ENCODE data around the gene SESN2.

SESN2 gene, protein sequence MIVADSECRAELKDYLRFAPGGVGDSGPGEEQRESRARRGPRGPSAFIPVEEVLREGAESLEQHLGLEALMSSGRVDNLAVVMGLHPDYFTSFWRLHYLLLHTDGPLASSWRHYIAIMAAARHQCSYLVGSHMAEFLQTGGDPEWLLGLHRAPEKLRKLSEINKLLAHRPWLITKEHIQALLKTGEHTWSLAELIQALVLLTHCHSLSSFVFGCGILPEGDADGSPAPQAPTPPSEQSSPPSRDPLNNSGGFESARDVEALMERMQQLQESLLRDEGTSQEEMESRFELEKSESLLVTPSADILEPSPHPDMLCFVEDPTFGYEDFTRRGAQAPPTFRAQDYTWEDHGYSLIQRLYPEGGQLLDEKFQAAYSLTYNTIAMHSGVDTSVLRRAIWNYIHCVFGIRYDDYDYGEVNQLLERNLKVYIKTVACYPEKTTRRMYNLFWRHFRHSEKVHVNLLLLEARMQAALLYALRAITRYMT

DNA sequence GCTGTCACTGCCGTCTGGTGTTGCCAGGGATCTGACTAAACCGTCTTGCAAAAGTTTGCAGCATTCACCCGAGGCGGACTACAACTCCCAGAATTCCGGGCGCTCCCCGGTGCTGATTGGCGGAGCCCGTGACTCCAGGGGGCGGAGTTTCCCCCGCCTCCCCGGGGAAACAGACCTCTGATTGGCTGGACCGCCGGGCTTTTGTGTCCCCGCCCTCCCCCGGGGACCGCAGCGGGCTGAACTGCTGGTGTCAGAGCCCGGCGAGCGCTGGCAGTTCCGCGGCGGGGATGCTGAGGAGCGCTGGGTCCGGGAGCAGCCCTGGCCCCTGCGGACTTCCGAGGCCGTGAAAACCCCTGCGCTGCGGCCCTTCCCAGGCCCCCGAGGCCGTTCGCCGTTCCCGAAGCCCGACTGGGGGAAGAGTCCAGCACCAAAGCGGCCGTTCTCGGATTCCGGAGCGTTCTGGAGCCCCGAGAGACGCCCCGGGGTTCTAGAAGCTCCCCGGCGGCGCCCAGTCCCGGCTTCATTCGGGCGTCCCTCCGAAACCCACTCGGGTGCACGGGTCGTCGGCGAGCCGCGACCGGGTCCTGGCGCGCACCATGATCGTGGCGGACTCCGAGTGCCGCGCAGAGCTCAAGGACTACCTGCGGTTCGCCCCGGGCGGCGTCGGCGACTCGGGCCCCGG lies at the start of gene SESN2:
SESN2 (plus strand) TSS at position 267 of the 682 bp plus-strand sequence; CDS start at position 597, 330 bp downstream.
- peak; percentile 99 for DNase-seq

DNA sequence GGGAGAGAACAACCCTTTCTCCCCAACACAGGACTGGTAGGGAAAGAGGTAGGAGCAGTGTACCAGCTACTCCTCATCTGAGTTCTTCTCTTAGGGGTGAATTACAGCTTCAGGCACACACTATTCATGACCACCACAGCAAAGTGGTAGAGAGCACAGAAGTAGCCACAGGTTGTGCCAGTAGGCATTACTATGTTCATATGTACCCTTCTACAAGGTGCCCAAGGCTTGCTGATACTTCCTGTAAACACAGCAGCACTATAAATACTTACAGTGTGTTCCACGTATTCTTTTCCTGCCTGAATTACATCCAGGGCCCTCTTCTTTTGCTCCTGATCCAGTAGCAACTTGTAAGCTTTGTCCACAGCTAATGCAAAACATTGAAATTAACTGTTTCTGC lies 49.6 kb upstream of the SESN2 start:
- no peak for DNase-seq

DNA sequence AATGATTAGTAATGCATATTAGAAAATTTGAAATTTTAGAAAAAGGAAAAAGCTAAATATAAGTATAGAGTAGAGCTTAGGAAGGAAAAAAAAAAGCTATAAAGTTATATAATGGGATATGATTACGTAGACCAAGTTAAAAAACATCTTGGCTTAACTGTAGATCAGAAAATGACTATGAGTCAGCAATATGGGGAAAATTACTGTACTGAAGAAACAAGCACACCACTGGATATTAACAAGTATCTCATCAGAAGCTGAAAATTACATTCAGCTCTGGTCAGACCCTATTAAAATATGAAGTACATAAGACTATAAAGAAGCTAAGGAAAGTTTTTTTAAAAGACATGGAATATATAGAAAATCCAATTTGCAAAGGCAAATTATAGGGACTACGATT lies 46.0 kb upstream of the SESN2 start:
- DNase-seq, result no peak

DNA sequence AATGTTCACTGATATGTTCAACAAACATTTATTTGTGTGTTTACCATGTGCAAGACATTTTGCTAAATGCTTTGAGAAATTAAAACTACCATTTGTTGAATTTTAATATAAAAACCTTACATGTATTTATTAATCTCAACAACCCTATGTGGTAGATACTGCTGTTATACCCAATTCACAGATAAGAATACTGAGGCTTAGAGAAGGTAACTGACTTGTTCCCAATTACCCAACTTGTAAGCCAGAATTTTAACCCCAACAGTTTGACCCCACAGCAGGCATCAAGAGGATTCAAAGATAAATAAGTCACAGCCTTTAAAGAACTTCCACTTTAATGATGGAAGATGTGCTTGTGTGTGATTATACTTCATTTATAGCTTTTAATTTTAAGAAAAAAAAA lies 30.2 kb upstream of the SESN2 start:
- DNase-seq, result no peak

DNA sequence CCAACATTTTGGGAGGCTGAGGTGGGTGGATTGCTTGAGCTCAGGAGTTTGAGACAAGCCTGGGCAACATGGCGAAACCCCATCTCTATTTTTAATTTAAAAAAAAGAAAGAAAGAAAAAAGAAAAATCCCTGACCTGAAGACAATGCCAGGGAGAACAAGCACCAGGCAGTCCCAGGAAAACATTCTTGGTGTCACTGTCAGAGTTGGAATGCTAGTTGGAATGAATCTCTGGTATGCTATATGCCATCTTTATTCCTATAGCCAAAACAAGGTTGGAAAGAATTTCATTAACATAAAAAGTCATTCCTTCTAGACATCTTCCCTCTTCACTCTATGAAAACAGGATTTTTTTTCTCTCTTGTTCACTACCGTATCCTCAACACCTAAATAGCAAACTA lies 29.3 kb upstream of the SESN2 start:
- no peak for DNase-seq

DNA sequence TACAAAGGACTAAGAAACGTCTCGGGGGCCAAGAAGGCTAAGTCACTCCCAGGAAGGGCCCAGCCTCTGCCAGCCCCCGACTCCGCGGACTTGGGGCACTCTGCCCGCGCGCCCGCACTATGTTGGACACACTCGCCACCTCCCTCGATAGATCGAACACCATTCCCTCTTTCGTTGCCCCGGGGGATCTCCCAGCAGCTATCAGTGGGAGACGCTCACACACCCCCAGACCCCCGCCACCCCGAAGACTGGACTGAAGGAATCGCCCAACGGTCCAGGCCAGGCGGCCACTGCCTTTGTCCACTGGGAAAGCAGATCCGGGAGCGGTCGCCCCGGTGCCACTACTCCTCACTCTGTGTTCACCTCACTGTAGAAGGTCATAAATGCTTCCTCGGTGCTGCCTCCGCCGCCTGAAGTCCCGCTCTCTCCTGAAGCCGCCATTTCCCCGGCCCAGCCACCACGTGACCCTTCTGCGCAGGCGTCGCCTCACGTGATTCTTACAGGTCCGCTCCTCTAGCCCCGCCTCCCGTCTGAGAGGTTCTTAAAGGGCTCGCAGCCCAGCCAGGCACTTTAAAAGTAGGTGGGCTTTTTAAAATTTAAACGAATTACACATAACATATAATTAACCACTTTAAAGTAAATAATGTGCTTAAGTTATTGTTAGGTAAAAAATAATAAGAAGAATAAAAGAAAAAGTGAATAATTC lies 26.6 kb upstream of the SESN2 start, which contains the start of gene DNAJC8:
DNAJC8 (minus strand) TSS at position 472 of the 706 bp plus-strand sequence; CDS start at position 441, 31 bp downstream.
- peak; percentile 97 for DNase-seq

DNA sequence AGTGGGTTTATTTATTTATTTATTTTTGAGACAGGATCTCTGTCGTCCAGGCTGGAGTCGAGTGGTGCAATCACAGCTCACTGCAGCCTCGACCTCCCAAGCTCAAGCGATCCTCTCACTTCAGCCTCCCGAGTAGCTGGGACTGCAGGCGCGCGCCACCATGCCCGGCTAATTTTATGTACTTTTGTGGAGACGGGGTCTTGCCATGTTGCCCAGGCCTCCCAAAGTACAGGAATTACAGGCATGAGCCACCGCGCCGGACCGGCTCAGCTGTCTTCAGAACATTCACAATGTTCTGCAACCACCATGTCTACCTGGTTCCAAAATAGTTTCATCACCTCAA lies 26.1 kb upstream of the SESN2 start:
- DNase-seq, result no peak

DNA sequence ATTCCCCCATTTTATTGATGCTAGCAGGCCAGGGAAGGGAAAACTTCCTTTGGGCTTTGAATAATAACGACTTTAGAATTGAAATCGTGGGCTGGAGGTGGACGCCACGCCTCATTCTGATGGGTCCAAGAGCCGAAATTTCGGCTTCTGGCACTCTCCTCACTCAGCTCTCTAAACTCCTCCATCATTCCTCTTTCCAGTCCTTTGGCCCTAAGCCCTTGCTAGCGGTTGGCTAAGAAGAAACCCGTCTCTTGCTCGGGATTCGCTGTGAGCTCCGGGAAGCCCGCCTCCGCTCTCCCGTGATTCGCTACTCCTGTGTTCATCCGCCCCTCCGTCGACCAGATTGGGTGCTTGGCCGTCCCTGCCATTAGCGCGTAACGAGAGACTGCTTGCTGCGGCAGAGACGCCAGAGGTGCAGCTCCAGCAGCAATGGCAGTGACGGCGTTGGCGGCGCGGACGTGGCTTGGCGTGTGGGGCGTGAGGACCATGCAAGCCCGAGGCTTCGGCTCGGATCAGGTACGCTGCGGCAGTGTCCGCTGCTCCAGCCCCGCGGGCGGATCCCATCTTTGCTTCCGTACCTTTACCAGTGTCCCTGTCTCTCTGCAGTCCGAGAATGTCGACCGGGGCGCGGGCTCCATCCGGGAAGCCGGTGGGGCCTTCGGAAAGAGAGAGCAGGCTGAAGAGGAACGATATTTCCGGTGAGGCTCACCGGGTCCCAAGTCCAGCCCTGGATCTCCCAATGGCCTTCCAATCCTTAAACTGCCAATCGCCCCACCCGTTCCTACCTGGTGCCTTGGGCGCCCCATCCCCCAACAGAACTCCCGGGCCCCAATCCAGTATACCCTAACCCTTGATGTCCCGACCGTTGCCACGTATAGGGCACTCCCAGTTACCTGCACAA lies 23.3 kb upstream of the SESN2 start, which contains the start of gene ATP5IF1:
ATP5IF1 (plus strand) TSS at position 370 of the 901 bp plus-strand sequence; CDS start at position 430, 60 bp downstream.
- DNase-seq, result peak; percentile 93

DNA sequence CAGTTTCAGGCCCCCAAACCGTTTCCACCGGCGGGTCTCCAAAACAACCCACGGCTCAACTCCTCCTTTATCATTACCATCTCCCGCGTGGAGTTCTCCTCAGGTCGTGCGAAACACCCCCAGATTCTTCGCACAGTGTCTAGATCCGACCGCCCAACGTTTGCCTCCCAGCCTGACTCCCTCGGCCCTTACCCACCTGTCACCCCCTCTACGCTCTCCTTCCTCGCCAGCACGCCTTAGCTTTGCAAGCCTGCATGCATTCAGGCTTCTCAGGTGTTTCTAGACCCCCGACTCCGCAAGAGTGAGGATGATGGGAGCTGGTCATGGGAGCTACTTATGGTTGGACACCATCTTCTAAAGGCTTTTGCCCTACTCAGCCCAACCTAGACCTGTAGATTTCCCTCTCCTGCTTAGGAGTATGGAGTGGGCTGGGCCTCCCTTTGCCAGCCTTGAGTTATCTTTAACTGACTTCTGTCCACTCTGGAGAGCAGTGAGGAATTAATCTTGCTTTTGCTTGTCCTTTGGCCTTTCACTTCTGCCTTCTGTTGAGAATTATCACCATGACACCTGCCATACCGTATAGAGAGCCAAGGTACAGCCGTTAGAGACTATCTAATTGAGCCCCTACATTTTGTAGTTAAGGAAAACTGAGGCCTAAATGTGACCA lies 22.5 kb upstream of the SESN2 start:
- no peak for DNase-seq

DNA sequence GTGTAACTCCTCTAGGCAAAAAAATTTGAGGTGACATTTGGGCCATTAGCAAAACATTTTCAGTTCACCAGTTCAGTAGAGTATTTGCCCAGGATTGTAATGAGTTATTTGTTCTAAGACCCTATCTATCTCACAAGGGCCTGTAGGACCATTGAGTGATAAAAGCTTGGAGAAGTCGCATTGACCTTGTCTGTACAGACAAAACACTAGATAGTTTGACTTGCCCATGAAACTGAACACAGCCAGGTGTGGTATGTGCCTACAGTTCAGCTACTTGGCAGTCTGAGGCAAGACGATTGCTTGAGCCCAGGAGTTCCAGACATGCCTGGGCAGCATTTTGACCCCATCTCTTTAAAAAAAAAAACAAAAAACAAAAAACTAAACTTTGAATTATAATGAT lies 20.3 kb upstream of the SESN2 start:
- no peak for DNase-seq

DNA sequence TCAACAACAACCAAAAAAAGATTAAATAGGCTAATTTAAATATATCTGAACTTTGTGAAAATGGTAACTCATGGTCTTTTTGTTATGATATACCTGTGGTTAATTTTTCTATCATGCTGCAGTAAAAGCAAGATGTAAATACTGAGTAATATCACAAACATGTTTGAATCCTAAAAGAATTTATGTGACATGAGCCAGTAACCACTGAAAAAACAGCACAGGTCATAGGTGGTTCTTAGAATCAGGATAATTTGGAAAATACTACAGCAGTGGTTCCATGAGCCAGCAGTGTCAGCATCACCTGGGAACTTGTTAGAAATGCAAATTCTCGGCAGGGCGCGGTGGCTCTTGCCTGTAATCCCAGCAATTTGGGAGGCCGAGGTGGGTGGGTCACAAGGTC lies 19.3 kb upstream of the SESN2 start:
- no peak for DNase-seq

DNA sequence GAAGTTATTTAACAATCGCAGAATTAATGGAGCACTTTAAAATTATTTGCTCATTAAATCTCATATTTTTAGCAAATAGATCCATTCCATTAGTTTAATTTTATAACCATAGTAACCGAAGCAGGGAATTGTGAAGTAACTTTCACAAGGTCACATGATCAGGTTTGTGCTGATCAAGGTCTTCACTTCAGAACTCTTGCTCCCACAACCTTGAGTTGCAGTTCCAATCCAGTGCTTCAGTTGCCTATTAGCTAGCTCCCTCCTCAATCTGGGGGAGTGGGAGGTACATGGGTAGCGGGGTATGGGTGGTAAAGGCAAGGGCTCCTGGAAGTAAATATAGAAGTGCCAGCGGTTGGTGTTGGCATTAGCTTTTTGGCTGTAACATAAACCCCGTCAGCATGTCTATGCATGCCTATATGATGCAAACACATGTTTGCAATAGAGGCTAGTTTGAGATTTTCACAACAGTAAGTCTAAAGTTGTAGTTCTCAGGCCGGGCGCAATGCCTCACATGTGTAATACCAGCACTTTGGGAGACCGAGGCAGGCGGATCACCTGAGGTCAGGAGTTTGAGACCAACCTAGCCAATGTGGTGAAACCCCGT lies 17.6 kb upstream of the SESN2 start:
- no peak for DNase-seq

DNA sequence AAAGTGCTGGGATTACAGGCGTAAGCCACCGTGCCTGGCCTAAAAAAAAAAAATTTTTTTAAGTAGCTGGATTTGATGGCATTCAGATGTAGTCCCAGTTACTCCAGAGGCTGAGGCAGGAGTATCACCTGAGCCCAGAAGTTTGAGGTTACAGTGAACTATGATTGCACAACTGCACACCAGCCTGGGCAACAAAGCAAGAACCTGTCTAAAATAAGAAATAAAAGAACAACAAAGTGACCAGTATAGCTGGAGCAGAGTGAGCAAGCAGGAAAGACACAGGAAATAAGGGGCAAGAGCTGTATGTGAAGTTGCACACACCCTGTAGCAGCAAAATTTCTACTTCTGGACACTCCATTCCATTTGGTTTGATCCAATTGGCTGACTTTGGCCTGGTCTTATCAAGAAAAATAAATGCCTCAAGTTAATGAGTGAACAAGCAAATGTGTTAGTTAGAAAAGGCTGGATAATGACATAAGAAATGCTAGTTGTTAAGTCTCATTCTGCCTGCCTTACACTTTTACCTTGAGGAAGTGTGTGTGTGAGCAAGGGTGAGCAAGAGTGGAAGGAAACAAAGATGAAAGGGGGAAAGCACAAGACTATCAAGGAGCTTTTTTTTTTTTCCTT lies 15.5 kb upstream of the SESN2 start:
- no peak for DNase-seq

DNA sequence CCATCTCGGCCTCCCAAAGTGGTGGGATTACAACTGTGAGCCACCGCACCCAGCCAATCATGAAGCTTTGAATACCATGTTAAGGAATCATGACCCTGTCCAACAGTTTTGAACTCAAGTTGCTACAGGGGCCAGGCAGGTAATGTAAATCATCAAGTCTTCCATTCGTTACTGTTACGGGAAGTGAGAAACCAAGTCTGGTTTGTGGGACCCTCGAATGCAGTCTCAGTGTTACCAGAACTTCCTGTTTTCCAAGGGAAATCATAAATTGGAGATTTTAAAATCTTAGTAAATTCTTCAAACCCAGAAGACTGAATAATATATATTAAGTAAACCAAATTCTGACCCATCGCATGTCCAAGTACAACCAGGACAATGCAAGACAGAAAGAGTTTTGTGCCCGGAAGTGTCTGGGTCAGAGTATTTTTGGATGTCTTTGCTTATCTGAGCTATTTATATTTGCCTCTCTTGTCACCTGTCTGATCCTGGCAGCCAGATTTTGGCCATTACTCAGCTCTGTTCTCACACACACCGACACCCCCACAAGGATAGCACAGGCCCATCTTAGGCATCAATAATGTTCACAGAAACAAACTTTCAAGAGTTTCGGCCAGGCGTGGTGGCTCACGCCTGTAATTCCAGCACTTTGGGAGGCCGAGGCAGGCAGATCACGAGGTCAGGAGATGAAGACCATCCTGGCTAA lies 14.6 kb upstream of the SESN2 start:
- DNase-seq, result no peak

DNA sequence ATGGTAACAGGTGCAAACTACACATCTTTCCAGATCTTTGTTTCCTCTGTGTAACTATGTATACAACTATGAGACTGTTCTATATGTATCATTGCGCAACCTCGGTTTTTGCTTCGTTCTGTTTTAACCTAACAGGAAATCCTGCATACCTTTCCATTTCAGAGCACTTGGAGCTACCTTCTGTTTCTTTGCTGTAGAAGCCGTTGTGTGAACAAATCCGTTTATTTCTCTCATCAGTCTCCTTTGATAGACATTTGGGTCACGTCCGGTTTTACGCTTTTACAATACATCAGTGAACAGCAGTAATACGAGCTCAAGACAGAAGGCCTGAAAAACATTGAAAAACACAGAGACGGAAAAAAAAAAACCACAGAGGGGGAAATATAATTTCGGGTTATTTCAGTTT lies 12.9 kb upstream of the SESN2 start:
- no peak for DNase-seq

DNA sequence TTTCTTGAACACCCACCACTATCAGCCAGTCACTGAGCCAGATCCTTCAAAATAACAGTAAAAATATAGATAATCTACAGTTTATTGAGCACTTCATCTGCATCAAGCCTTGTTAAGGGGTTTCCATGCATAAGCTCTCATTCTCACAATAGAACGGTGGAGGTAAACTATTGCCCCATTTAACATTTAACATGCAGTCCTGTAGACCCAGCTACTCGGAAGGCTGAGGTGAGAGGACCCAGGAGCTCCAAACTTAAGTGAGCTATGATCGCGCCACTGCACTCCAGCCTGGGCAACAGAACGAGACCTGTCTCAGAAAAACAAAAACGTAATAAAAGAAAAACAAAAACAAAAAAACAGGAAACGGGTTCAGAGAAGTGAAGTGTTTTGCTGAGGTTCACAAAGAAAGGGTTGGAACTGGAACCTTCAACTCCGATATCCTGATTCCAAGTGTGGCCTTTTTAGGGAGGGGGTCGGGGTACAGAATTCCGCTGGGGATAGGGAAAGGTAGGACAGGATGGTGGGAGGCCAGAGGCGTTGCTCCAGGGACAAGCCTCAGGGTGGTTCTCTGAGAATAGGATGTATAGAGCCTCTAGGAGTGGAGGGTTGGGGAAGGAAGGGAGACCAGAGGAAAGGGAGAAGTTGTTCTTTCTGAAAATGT lies 11.6 kb upstream of the SESN2 start:
- DNase-seq, result no peak

DNA sequence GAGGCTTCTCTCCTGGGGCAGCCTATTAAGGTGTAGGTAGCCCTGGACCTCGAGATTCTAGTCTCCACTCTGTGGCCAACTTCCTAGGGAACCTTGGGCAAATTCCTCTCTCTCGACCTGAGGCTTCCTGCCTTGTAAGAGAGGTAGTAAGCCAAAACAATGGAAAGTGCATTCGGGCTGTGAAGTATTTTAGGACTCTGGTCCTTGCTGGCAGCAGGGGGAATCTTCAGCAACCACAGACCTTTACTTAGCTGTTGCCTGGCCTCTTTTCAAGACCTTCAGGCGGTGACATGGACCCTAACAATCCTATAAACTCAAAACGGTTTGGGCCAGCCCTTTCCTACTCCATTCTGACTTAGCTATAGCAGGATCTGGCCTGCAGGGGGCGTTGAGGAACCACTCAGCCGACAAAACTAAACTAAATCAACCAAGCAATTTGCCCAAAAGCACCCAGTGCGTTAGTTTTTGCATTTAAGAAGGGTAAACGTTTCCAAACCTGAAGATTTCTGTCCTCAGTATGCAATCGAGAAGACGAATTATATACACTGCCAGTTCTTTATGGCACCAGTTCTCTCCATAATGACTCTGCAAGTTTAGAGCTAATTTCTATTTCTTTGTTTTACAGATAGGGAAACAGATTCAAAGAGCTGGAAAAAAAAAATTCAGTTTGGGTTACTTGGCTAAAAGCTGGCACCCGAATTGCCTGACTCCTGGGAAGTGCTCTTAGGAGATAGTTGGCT lies 10.9 kb upstream of the SESN2 start:
- peak; percentile 79 for DNase-seq

DNA sequence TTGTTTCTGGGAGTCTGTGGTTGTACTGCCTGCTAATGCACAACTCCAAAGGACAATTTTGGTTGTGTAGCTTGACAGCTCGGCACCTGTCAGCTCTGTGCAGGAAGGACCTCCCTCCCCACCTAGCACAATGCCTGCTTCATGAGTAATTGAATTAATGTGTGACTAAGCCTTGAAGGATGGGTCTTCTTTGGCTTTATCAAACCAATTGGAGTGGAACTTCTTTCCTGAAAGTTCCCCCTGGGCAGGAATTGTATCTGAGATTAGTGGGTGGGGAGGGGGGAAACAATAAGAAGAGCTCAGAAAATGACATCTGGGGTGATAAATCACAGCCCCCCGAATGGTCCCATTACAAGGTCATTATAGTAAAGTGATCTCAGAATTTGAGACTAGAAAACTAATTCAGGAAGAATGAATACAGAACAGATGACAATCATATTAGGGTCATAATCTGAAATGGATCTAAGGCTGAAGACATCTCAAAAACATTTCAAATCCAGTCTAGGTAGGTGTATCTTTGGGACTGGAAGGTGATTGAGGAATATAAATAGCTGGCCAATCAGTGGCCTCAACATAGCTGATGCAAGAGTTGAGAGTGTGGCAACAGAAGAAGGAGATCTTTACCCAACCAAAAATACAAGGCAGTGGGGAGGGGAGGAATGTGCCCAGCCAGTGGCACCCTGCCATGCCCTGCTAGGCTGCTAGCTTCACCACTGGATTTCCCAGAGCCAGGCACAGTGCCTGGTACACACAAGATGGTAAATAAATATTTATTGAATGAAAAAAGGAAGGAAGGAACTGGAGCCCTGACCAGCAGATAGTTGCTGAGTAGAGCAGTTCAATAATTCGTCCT lies 10.1 kb upstream of the SESN2 start:
- DNase-seq, result peak; percentile 23

All from stimulated activated CD4-positive, alpha-beta T cell treated with anti-CD3 and anti-CD28 coated beads, Interleukin-4, amount 100 ng/mL, for 1 hour (primary cell).